Medulla oblongata (tissue), 1 donor: ENCODE measurements around the gene CHD9.
A peak's percentile ranks its signal among the peaks of the same experiment; 100 is the strongest.
"Not testable (repeated sequence)": the region's sequence is repeated elsewhere in the genome, so short reads cannot be mapped to it uniquely, and the experiment has no call there.

ENCODE experiments used
- DNase-seq: peaks from one replicate; pipeline ENCODE4 v3.0.0-alpha.2; 2015; ENCODE audit errors: extremely low spot score

CHD9 gene

GRCh38 chr16:53075461-53075860 lies 20.7 kb downstream of the CHD9 start:
- DNase-seq, result not testable (repeated sequence)

- no peak for DNase-seq
Measured at GRCh38 chr16:53078247-53078646, 23.5 kb downstream of the CHD9 start.

- DNase-seq, result no peak
Measured at GRCh38 chr16:53078765-53079485, 24.1 kb downstream of the CHD9 start.

GRCh38 chr16:53080345-53081031 lies 25.7 kb downstream of the CHD9 start:
- peak; percentile 50 for DNase-seq

- no peak for DNase-seq
Measured at GRCh38 chr16:53081032-53081424, 26.2 kb downstream of the CHD9 start.

GRCh38 chr16:53081686-53082407 lies 27.1 kb downstream of the CHD9 start:
- DNase-seq, result no peak

GRCh38 chr16:53082509-53082908 lies 27.7 kb downstream of the CHD9 start:
- no peak for DNase-seq

GRCh38 chr16:53083119-53083518 lies 28.3 kb downstream of the CHD9 start:
- DNase-seq, result no peak

- no peak for DNase-seq
Measured at GRCh38 chr16:53084141-53084541, 29.4 kb downstream of the CHD9 start.

- DNase-seq, result no peak
Measured at GRCh38 chr16:53084746-53085334, 30.0 kb downstream of the CHD9 start.

- DNase-seq, result no peak
Measured at GRCh38 chr16:53085369-53085843, 30.6 kb downstream of the CHD9 start.

GRCh38 chr16:53085931-53086421 lies 31.2 kb downstream of the CHD9 start:
- DNase-seq, result no peak

- no peak for DNase-seq
Measured at GRCh38 chr16:53087101-53087500, 32.3 kb downstream of the CHD9 start.

- peak; percentile 77 for DNase-seq
Measured at GRCh38 chr16:53089434-53090285, 34.9 kb downstream of the CHD9 start.

GRCh38 chr16:53090286-53090590 lies 35.4 kb downstream of the CHD9 start:
- DNase-seq, result no peak

- DNase-seq, result peak; percentile 94
Measured at GRCh38 chr16:53090591-53091411, 36.0 kb downstream of the CHD9 start.

- DNase-seq, result peak; percentile 98
Measured at GRCh38 chr16:53091466-53092211, 36.8 kb downstream of the CHD9 start.

- DNase-seq, result no peak
Measured at GRCh38 chr16:53092284-53092683, 37.5 kb downstream of the CHD9 start.

GRCh38 chr16:53093162-53093744 lies 38.5 kb downstream of the CHD9 start:
- DNase-seq, result no peak
